Mesothelial cell of epicardium (in vitro differentiated cells): Measurements from ENCODE around the gene NTSR2. TPM values are rescaled to one million over a fixed set of nuclear protein-coding genes. Genes with fewer than 3 reads are reported as not detected.

Experiments
- DNase-seq, 2 experiments: peaks; one replicate each; pipeline ENCODE4 v3.0.0; 2021; ENCODE audit warnings: low spot score in 2 of 2; ENCODE audit not compliant: unreplicated experiment in 2 of 2
- H3K27ac Mint-ChIP-seq: 2 replicates; pipeline ENCODE4 v1.8.0; 2021; ENCODE audit warnings: mixed read lengths
- H3K27me3 Mint-ChIP-seq: 2 replicates; pipeline ENCODE4 v1.8.0; 2021; ENCODE audit warnings: low read depth, mixed read lengths
- H3K36me3 Mint-ChIP-seq: 2 replicates; pipeline ENCODE4 v1.8.0; 2021; ENCODE audit warnings: mixed read lengths
- H3K4me1 Mint-ChIP-seq: 2 replicates; pipeline ENCODE4 v1.8.0; 2021; ENCODE audit warnings: mixed read lengths
- H3K4me3 Mint-ChIP-seq: 2 replicates; pipeline ENCODE4 v1.8.0; 2021; ENCODE audit warnings: mild to moderate bottlenecking, moderate library complexity, mixed read lengths
- H3K9me3 Mint-ChIP-seq: 2 replicates; pipeline ENCODE4 v1.8.0; 2021; ENCODE audit warnings: mixed read lengths
- CTCF ChIP-seq: fragments of 200-600 bp; sonication (generic); IDR thresholded peaks from one replicate; pipeline ENCODE4 v1.5.0; 2021; ENCODE audit warnings: antibody characterized with exemption; ENCODE audit not compliant: unreplicated experiment
- total RNA-seq: library from RNA; stranded (reverse); gene quantifications from 3 replicates; pipeline ENCODE4 v1.2.1, GENCODE V29; 2021

The NTSR2 gene
- total RNA-seq, 1 donor from 2014 or later = not detected

DNA sequence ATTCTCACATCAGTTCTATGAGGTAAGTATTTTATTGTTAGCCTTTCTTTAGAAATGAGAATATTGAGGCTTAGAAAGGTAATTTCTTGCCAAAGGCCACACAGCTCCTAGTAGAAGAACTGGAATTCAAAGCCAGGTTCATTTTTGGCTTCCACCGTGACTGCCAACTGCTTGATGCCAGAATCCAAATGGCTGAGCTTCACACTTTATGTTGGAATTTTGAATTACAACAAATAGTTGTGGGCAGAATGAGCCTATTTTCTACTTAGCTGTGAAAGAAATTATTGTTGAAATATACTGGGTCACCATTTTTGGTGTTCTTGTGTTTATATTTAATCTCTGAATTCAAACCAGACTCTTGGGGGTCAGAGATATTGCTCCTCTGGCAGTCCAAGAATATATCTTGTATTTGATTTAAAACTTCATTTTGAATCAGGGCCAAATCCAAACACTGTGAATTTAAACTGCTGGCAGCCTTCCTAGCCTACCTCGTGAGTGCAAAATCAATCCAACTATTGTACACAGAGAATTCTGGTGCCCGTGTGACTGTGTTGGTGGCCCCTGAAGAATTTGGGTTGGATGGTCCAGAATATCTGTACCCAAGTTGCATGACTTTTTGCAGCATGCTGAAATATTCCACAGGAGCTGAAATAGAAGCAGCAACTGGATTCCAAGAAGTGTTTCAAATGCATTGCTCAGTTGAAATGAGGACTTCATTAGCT lies 40.8 kb upstream of the NTSR2 start:
- Mint-ChIP-seq H3K4me3 (no peak overlapping the region), H3K4me1 (peaks cover 12% of the 10 kb centered on the region), H3K9me3 (peaks cover 6% of the 10 kb centered on the region), H3K27me3 (peaks cover 3% of the 10 kb centered on the region), H3K27ac (no peak overlapping the region), H3K36me3 (no peaks in the 10 kb centered on the region)
- no peak for DNase-seq
- TF ChIP-seq CTCF = no peak

DNA sequence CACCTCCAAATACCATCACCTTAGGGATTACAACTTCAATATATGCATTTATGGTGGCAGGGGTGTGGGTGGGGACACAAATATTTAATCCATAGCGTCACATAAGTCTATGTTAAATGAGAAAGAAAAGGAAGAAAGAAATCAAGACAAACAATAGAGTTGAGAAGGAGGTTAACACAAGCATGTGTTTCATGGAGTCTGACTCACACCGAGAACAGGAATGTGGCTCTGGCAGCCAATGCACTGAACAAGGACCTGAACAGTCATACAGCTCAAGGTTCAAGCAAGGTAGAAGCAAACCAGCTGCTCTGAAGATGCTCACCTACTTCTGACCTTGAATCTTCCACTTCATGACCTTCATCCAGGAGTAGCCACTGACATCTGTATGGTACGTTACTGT lies 40.2 kb upstream of the NTSR2 start:
- Mint-ChIP-seq H3K4me1 (peaks cover 12% of the 10 kb centered on the region), H3K27me3 (peaks cover 3% of the 10 kb centered on the region), H3K27ac (no peak overlapping the region), H3K36me3 (no peaks in the 10 kb centered on the region), H3K4me3 (no peak overlapping the region), H3K9me3 (peaks cover 11% of the 10 kb centered on the region)
- TF ChIP-seq CTCF = no peak
- no peak for DNase-seq

- H3K4me3 Mint-ChIP-seq = no peak overlapping the region
- H3K27me3 Mint-ChIP-seq = peaks cover 3% of the 10 kb centered on the region
- DNase-seq = no peak
- TF ChIP-seq CTCF = no peak
- no peak overlapping the region for H3K27ac Mint-ChIP-seq
- peaks cover 11% of the 10 kb centered on the region for H3K9me3 Mint-ChIP-seq
- H3K4me1 Mint-ChIP-seq = peaks cover 12% of the 10 kb centered on the region
- H3K36me3 Mint-ChIP-seq = no peaks in the 10 kb centered on the region
Measured at GRCh38 chr2:11709293-11709692, 39.3 kb upstream of the NTSR2 start.

DNA sequence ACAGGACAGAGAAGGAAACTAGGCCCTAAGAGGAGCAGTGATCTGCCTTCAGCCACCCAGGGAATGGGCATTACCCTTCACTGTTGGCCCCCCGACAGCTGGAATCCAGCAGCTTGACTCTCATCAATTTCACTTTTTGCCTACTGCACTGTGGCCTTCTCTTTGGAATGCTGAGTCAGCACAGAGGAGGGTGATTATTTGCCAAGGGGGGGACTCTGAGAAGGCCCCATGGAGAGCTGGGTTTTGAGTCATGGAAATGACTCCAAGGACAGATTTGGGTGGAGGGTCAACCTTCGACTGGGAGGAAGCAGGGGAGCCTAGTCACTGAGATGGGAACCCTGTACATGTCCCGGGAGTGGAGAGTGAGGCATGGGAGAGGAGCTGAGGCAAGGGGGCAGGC lies 38.1 kb upstream of the NTSR2 start:
- H3K27ac Mint-ChIP-seq = no peak overlapping the region
- H3K27me3 Mint-ChIP-seq = peaks cover 3% of the 10 kb centered on the region
- H3K9me3 Mint-ChIP-seq = peaks cover 11% of the 10 kb centered on the region
- H3K4me1 Mint-ChIP-seq = peaks cover 12% of the 10 kb centered on the region
- H3K36me3 Mint-ChIP-seq = no peaks in the 10 kb centered on the region
- H3K4me3 Mint-ChIP-seq = no peak overlapping the region
- no peak for DNase-seq
- no peak for TF ChIP-seq CTCF

GRCh38 chr2:11705711-11706110 lies 35.7 kb upstream of the NTSR2 start:
- no peak overlapping the region for H3K4me3 Mint-ChIP-seq
- H3K4me1 Mint-ChIP-seq = peaks cover 8% of the 10 kb centered on the region
- no peak for TF ChIP-seq CTCF
- no peak for DNase-seq
- H3K27me3 Mint-ChIP-seq = no peaks in the 10 kb centered on the region
- peaks cover 11% of the 10 kb centered on the region for H3K9me3 Mint-ChIP-seq
- H3K27ac Mint-ChIP-seq = no peak overlapping the region
- no peaks in the 10 kb centered on the region for H3K36me3 Mint-ChIP-seq

- peaks cover 4% of the 10 kb centered on the region for H3K4me1 Mint-ChIP-seq
- no peak for DNase-seq
- no peak overlapping the region for H3K27ac Mint-ChIP-seq
- H3K9me3 Mint-ChIP-seq = peaks cover 11% of the 10 kb centered on the region
- no peak overlapping the region for H3K4me3 Mint-ChIP-seq
- no peaks in the 10 kb centered on the region for H3K27me3 Mint-ChIP-seq
- no peak for TF ChIP-seq CTCF
- no peaks in the 10 kb centered on the region for H3K36me3 Mint-ChIP-seq
Measured at GRCh38 chr2:11705063-11705462, 35.1 kb upstream of the NTSR2 start.
